GM23248 (cell line): ENCODE data around the gene LDLRAD4.

Experiments
- EZH2 ChIP-seq: fragments of 200-600 bp; sonication (generic); IDR thresholded peaks from 2 replicates; pipeline ENCODE4 v1.6.1; 2018; ENCODE audit warnings: antibody characterized with exemption, mild to moderate bottlenecking; ENCODE audit not compliant: insufficient read depth, poor library complexity, severe bottlenecking
- EZH2phosphoT487 ChIP-seq: fragments of 200-600 bp; sonication (generic); IDR thresholded peaks from 2 replicates; pipeline ENCODE4 v1.6.1; 2018; ENCODE audit warnings: antibody characterized with exemption, moderate library complexity, mild to moderate bottlenecking, low read depth; ENCODE audit not compliant: insufficient read depth

DNA sequence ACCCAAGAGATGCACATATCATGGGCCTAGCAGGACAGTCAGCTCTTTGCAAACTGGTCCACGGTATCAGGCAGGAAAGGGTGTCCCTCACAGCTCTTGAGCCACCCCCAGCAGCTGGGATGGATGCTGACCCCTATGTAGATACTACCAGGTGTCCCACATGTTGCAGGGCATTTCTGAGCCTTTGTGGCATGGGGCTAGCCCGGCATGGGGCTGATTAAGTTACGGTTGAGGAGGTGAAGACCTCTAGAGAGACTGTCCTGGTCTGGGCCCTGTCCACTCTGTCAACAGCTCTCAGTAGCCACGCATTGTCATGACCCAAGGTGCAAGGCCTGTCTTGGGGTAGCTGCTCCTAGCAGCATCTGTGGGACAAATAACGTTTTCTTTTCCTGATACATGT lies 6.7 kb downstream of the LDLRAD4 start:
- TF ChIP-seq EZH2 (no peak), EZH2phosphoT487 (no peak)
